GM15510 (cell line): ENCODE results near the gene MMP11.

Experiments used
- POLR2A ChIP-seq: IDR thresholded peaks from 3 replicates; pipeline ENCODE4 v1.6.1; 2011; ENCODE audit warnings: borderline replicate concordance; ENCODE audit not compliant: insufficient read length; ENCODE audit errors: extremely low read depth

Gene MMP11

GRCh38 chr22:23754220-23754919 lies 18.3 kb upstream of the MMP11 start, which contains the start of gene VPREB3:
Gene VPREB3 (minus strand): TSS chr22:23754425. CDS start chr22:23754363, 62 bp downstream.
- TF ChIP-seq POLR2A: peak; percentile 37

- TF ChIP-seq POLR2A: no peak
These were observed 17.5 kb upstream of the MMP11 start for GRCh38 chr22:23754980-23755636.

- no peak for TF ChIP-seq POLR2A
These were observed 16.9 kb upstream of the MMP11 start for GRCh38 chr22:23755711-23756110.

- TF ChIP-seq POLR2A: no peak
These were observed 15.8 kb upstream of the MMP11 start for GRCh38 chr22:23756891-23757290.

GRCh38 chr22:23759566-23759965 lies 13.1 kb upstream of the MMP11 start:
- TF ChIP-seq POLR2A: no peak

- no peak for TF ChIP-seq POLR2A
These were observed 12.6 kb upstream of the MMP11 start for GRCh38 chr22:23760056-23760455.

GRCh38 chr22:23762842-23763578 lies 9.6 kb upstream of the MMP11 start, which contains the start of gene C22orf15:
Gene C22orf15 (plus strand): TSS chr22:23762990. CDS start chr22:23763307, 317 bp downstream.
- no peak for TF ChIP-seq POLR2A

GRCh38 chr22:23763579-23763945 lies 9.1 kb upstream of the MMP11 start:
- no peak for TF ChIP-seq POLR2A

GRCh38 chr22:23763954-23764353 lies 8.7 kb upstream of the MMP11 start:
- no peak for TF ChIP-seq POLR2A

- no peak for TF ChIP-seq POLR2A
These were observed 7.5 kb upstream of the MMP11 start for GRCh38 chr22:23764899-23765881.

GRCh38 chr22:23767303-23767672 lies 5.4 kb upstream of the MMP11 start:
- no peak for TF ChIP-seq POLR2A

- peak; percentile 72 for TF ChIP-seq POLR2A
These were observed 4.7 kb upstream of the MMP11 start, which contains the start of gene CHCHD10 for GRCh38 chr22:23767673-23768548. Gene CHCHD10 (minus strand): TSS chr22:23767972. CDS start chr22:23767874, 98 bp downstream.

- no peak for TF ChIP-seq POLR2A
These were observed 3.2 kb upstream of the MMP11 start for GRCh38 chr22:23769321-23769965.

GRCh38 chr22:23772315-23772648 lies 367 bp upstream of the MMP11 start:
- no peak for TF ChIP-seq POLR2A
